Peyer's patch (tissue), 4 donors: ENCODE results near the gene SHANK2. TPM values are rescaled to one million over a fixed set of nuclear protein-coding genes. Genes with fewer than 3 reads are reported as not detected.

ENCODE experiments used
- DNase-seq, 3 donors: peaks; one replicate each; pipeline ENCODE4 v3.0.0-alpha.2; 2017 to 2019
- H3K27ac ChIP-seq, 4 donors: fragments of 200-600 bp; sonication (generic); one replicate each; pipeline ENCODE4 v1.5.1; 2016 to 2019
- H3K27me3 ChIP-seq, 2 donors: fragments of 200-600 bp; sonication (generic); one replicate each; pipeline ENCODE4 v1.5.1; 2019
- H3K36me3 ChIP-seq, 3 donors: fragments of 200-600 bp; sonication (generic); one replicate each; pipeline ENCODE4 v1.5.1; 2016 to 2019
- H3K4me1 ChIP-seq, 4 donors: fragments of 200-600 bp; sonication (generic); one replicate each; pipeline ENCODE4 v1.5.1; 2016 to 2019
- H3K4me3 ChIP-seq, 4 donors: fragments of 200-600 bp; sonication (generic); 1 replicate in 3 of 4; 2 replicates in 1 of 4; pipeline ENCODE4 v1.5.1; 2016 to 2019; ENCODE audit warnings: mild to moderate bottlenecking in 1 of 4
- H3K9me3 ChIP-seq, 4 donors: fragments of 200-600 bp; sonication (generic); one replicate each; pipeline ENCODE4 v1.5.1; 2016 to 2019; ENCODE audit warnings: mild to moderate bottlenecking in 1 of 4
- POLR2A ChIP-seq, 2 donors: fragments of 450-650 bp; IDR thresholded peaks; one replicate each; pipeline ENCODE4 v1.5.1; 2017; ENCODE audit warnings: antibody characterized with exemption in 2 of 2, mild to moderate bottlenecking in 2 of 2, moderate library complexity in 2 of 2
- total RNA-seq, 4 donors: library from RNA; depleted of rRNA; stranded (reverse); fragments of >200 nt; gene quantifications; one replicate each; pipeline ENCODE4 v1.1.0, GENCODE V29; 2016
- TF ChIP-seq, protein P1 (sequence below), 6 experiments: fragments of 450-650 bp in 4 of 6; fragments of 200-600 bp in 2 of 6; sonication (generic) in 1 of 6; IDR thresholded peaks; one replicate each; pipeline ENCODE4 v1.5.1; 2017 to 2019; ENCODE audit warnings: antibody characterized with exemption in 6 of 6, mild to moderate bottlenecking in 3 of 6, moderate library complexity in 1 of 6

The SHANK2 gene
- total RNA-seq, 4 donors from 2014 or later, result 26.1 to 109 (median 56.6) TPM

DNA sequence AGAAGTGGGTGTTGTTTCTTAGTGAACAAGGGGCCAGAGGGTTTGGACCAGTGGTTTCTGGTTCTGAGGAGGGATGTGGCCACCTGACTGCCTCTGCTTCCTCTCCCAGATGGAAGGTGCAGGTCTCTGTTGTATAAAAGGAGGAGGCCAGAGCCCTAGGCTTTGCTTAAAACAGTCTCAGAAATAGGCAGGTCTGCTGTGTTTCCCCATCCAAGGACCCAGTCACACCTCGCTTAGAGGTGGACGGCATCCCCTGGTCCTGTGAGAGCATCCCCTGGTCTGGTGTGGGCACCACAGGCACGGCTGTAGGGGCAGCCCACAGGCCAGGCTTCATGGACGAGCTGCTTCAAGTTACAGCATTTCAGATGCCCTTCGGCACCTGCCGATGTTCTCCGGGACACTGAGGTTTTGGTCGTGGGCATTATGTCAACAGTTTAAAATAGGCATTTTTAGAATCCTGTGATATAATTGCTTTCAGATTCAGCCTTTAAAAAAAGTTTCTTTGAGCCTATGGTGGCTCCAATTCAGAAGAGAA is 45.7 kb upstream of the SHANK2 start:
- no peaks in the 10 kb centered on the region for H3K27me3 ChIP-seq
- H3K4me1 ChIP-seq, result no peaks in the 10 kb centered on the region
- H3K9me3 ChIP-seq, result no peaks in the 10 kb centered on the region
- no peak for TF ChIP-seq POLR2A (IDR thresholded peaks at IDR 0.05)
- TF ChIP-seq, protein P1, sequence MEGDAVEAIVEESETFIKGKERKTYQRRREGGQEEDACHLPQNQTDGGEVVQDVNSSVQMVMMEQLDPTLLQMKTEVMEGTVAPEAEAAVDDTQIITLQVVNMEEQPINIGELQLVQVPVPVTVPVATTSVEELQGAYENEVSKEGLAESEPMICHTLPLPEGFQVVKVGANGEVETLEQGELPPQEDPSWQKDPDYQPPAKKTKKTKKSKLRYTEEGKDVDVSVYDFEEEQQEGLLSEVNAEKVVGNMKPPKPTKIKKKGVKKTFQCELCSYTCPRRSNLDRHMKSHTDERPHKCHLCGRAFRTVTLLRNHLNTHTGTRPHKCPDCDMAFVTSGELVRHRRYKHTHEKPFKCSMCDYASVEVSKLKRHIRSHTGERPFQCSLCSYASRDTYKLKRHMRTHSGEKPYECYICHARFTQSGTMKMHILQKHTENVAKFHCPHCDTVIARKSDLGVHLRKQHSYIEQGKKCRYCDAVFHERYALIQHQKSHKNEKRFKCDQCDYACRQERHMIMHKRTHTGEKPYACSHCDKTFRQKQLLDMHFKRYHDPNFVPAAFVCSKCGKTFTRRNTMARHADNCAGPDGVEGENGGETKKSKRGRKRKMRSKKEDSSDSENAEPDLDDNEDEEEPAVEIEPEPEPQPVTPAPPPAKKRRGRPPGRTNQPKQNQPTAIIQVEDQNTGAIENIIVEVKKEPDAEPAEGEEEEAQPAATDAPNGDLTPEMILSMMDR (IDR thresholded peaks at IDR 0.05), result no peak
- H3K36me3 ChIP-seq, result no peaks in the 10 kb centered on the region
- DNase-seq, result no peak
- H3K4me3 ChIP-seq, result no peak overlapping the region
- no peak overlapping the region for H3K27ac ChIP-seq

- no peaks in the 10 kb centered on the region for H3K9me3 ChIP-seq
- DNase-seq, result no peak
- no peaks in the 10 kb centered on the region for H3K36me3 ChIP-seq
- H3K27ac ChIP-seq, result no peak overlapping the region
- no peak for TF ChIP-seq POLR2A (IDR thresholded peaks at IDR 0.05)
- TF ChIP-seq, protein P1 (IDR thresholded peaks at IDR 0.05), result no peak
- no peak overlapping the region for H3K4me3 ChIP-seq
- H3K27me3 ChIP-seq, result no peaks in the 10 kb centered on the region
- H3K4me1 ChIP-seq, result no peaks in the 10 kb centered on the region
Measured at GRCh38 chr11:71294846-71295600, 42.6 kb upstream of the SHANK2 start.

DNA sequence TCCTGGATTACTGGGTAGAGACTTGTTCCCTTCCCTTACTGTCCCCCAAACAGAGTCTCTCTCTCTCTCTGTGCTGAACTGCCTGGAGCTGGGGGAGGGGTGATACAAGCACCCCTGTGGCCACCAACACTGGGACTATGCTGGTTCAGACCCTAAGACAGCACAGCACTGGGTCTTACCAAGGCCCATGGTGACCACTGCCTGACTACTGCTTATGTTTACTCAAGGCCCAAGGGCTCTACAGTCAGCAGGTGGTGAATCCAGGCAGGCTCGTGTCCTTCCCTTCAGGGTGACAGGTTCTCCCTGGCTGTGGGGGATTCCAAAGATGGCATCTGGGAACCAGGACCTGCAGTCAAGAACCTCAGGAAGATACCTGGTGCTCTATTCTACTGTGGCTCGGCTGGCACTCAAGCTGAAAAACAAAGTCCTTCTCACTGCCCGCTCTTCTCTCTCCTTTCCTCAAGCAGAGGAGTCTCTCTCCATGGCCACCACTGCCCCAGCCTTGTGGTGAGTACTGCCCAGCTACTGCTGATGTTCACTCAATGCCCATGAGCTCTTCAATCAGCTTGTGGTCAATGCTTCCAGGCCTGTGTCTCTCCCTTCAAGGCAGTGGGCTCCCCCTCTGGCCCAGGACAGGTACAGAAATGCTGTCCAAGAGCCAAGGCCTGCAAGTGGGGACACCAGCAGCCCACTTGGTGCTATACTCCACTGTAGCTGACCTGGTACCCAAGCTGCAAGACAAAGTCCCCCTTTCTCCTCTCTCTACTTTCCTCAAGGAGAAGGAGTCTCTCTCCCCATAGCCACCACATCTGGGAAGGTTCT is 41.8 kb upstream of the SHANK2 start:
- no peak for TF ChIP-seq POLR2A (IDR thresholded peaks at IDR 0.05)
- TF ChIP-seq, protein P1 (IDR thresholded peaks at IDR 0.05), result no peak
- H3K27ac ChIP-seq, result no peak overlapping the region
- no peak overlapping the region for H3K4me3 ChIP-seq
- no peak for DNase-seq
- no peaks in the 10 kb centered on the region for H3K4me1 ChIP-seq
- H3K36me3 ChIP-seq, result no peaks in the 10 kb centered on the region
- no peaks in the 10 kb centered on the region for H3K27me3 ChIP-seq
- H3K9me3 ChIP-seq, result no peaks in the 10 kb centered on the region

DNA sequence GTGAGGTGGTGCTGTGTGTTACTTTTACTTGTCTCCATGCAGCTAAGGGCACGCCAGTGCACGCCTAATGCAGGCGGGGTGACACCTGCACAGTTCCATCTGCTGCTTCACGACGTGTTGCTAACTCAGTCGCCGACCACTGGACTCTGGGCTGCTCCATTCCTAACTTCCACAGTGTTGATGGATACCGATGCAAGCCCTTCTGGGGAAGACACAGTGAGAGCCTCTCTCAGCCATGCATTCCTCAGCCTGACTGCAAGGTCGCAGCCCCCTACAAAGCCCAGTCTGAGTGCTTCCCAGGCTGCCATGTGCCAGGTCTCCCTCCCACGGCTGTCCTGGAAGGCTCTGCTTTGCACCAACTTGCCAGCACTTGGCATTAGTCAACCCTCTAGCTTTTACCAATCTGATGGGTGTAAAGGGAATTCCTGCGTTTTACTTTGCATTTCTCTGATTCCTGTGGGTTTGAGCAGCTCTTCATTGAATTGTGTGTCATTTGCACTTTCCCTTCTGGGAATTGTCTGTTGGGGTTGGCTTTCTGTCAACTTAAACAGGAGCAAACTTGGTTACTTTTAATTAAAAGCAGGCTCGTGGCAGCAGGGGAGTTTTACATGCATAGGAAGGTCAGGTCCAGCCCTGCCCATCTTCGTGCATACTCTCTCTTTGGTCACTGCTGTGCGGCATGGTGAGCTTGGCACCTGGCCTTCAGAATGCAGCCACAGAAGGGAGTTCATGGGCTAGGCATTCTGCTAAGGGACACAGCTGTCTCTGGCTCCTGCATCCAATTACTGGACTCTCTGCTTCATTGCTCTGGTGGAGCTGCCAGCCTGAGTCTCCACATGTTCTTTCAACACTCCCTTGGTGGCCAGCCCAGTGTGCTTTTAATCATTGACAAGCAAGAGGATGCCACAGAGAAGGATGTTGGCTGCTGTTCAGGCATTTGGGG is 34.6 kb upstream of the SHANK2 start:
- TF ChIP-seq, protein P1 (IDR thresholded peaks at IDR 0.05), result no peak
- TF ChIP-seq POLR2A (IDR thresholded peaks at IDR 0.05), result no peak
- DNase-seq, result peak in 1 of 3 donors; percentile 45
- no peaks in the 10 kb centered on the region for H3K9me3 ChIP-seq
- peaks cover 0 to 10% (median 0%) of the 10 kb centered on the region in 4 donors for H3K4me1 ChIP-seq
- no peak overlapping the region for H3K4me3 ChIP-seq
- no peaks in the 10 kb centered on the region for H3K27me3 ChIP-seq
- H3K36me3 ChIP-seq, result no peaks in the 10 kb centered on the region
- H3K27ac ChIP-seq, result no peak overlapping the region

DNA sequence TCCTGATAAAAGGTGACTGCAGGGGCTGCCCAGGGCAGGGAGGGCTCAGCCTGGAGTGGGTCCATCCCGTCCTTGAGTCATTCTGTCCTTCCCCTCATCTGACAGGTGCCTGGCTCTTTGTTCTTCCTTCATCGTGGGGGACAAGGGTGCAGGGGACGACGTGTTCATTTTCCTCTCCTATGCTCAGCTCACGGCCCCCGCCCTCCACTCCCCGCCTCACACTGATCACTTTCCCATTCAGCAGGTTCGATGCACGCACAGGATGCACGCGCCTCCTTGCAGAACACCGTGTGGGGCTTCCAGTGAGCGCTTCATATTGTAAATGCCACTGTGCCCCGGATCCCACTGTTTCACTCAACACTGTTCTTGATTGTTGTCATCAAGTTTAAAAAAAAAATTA is 32.7 kb upstream of the SHANK2 start:
- no peak for TF ChIP-seq POLR2A (IDR thresholded peaks at IDR 0.05)
- TF ChIP-seq, protein P1 (IDR thresholded peaks at IDR 0.05), result no peak
- Histone ChIP-seq H3K27ac (no peak overlapping the region), H3K9me3 (no peaks in the 10 kb centered on the region), H3K27me3 (no peaks in the 10 kb centered on the region), H3K4me1 (peaks cover 0 to 10% (median 0%) of the 10 kb centered on the region in 4 donors), H3K4me3 (no peak overlapping the region), H3K36me3 (no peaks in the 10 kb centered on the region)
- peak in 1 of 3 donors; percentile 24 for DNase-seq
